Body of pancreas (tissue), 4 donors: ENCODE data around the gene CMTM4. TPM values are rescaled to one million over a fixed set of nuclear protein-coding genes. Genes with fewer than 3 reads are reported as not detected.
A peak's percentile ranks its signal among the peaks of the same experiment; 100 is the strongest.

Experiments used
- ATAC-seq: fragments of 150-250 bp; one replicate; pipeline ENCODE4 v1.9.1; 2016
- DNase-seq, 4 donors: peaks; one replicate each; pipeline ENCODE4 v3.0.0-alpha.2; 2019
- H3K27ac ChIP-seq, 4 donors: fragments of 200-600 bp; sonication (generic); 1 replicate in 3 of 4; 2 replicates in 1 of 4; pipeline versions ENCODE4 v1.5.1 to v1.6.1; 2016 to 2019; ENCODE audit warnings: mild to moderate bottlenecking in 1 of 4, mixed read lengths in 1 of 4, moderate library complexity in 1 of 4
- H3K27me3 ChIP-seq, 2 donors: fragments of 200-600 bp; sonication (generic); one replicate each; pipeline ENCODE4 v1.6.0; 2016; ENCODE audit warnings: mild to moderate bottlenecking in 1 of 2
- H3K36me3 ChIP-seq, 2 donors: fragments of 200-600 bp; sonication (generic); replicated peaks in 1 of 2; 2 replicates each; pipeline ENCODE4 v1.5.1; 2016; ENCODE audit warnings: low read depth in 2 of 2; ENCODE audit not compliant: insufficient read depth in 1 of 2
- H3K4me1 ChIP-seq: fragments of 200-600 bp; sonication (generic); one replicate; pipeline ENCODE4 v1.6.0; 2016
- H3K4me3 ChIP-seq, 2 donors: fragments of 200-600 bp; sonication (generic); 1 replicate in 1 of 2; 2 replicates in 1 of 2; pipeline ENCODE4 v1.5.1; 2016 to 2019
- H3K9me3 ChIP-seq, 3 donors: fragments of 200-600 bp; sonication (generic); 1 replicate in 2 of 3; 2 replicates in 1 of 3; pipeline ENCODE4 v1.5.1; 2016
- CTCF ChIP-seq, 7 experiments: fragments of 450-650 bp in 4 of 7; fragments of 200-600 bp in 3 of 7; sonication (generic) in 3 of 7; IDR thresholded peaks; one replicate each; pipeline ENCODE4 v1.5.1; 2016 to 2019; ENCODE audit warnings: antibody characterized with exemption in 7 of 7
- POLR2A ChIP-seq, 3 donors: fragments of 450-650 bp; IDR thresholded peaks; one replicate each; pipeline ENCODE4 v1.6.1; 2016; ENCODE audit warnings: antibody characterized with exemption in 3 of 3, mild to moderate bottlenecking in 2 of 3
- WGBS, 2 donors: methylation state at CpG; one replicate each; pipeline ENCODE4 v1.1.5; 2017; 5-methylcytosine and 5-hydroxymethylcytosine counted together
- intact Hi-C: fragments of 100-400 bp; cut with DNase I; formaldehyde crosslinking; loops from one replicate; pipeline ENCODE4 v1.15.1; 2023
- total RNA-seq, 2 donors: library from RNA; depleted of rRNA; stranded (reverse); fragments of >200 nt; gene quantifications; one replicate each; pipeline ENCODE4 v1.1.0, GENCODE V29; 2016

Gene CMTM4
- total RNA-seq, 2 donors from 2014 or later: 35.9 to 36.6 TPM

- 66 to 86% methylated on average over 10 of the region's 10 CpGs for WGBS, 2 donors
- Histone ChIP-seq H3K9me3 (no peaks in the 10 kb centered on the region), H3K27ac (no peak overlapping the region), H3K36me3 (no peaks in the 10 kb centered on the region), H3K27me3 (no peaks in the 10 kb centered on the region), H3K4me3 (no peak overlapping the region), H3K4me1 (no peaks in the 10 kb centered on the region)
- TF ChIP-seq CTCF (IDR thresholded peaks at IDR 0.05) (no peak), POLR2A (IDR thresholded peaks at IDR 0.05) (peak in 1 of 3 donors; percentile 7)
- DNase-seq (no peak), ATAC-seq (no peak)
- intact Hi-C loops: no loop called here
These were observed 110.9 kb downstream of the CMTM4 start for GRCh38 chr16:66585481-66586239.

- Histone ChIP-seq H3K9me3 (no peaks in the 10 kb centered on the region), H3K27me3 (no peaks in the 10 kb centered on the region), H3K27ac (no peak overlapping the region), H3K4me1 (no peaks in the 10 kb centered on the region), H3K4me3 (no peak overlapping the region), H3K36me3 (no peaks in the 10 kb centered on the region)
- ATAC-seq (no peak), DNase-seq (no peak)
- intact Hi-C loops: no loop called here
- TF ChIP-seq POLR2A (IDR thresholded peaks at IDR 0.05): no peak
- no peak for TF ChIP-seq CTCF (IDR thresholded peaks at IDR 0.05)
- WGBS, 2 donors: 89 to 92% methylated on average over 3 of the region's 3 CpGs
These were observed 115.1 kb downstream of the CMTM4 start for GRCh38 chr16:66581246-66581952.

- intact Hi-C loops: no loop called here
- WGBS, 2 donors: 88% methylated on average over 4 of the region's 4 CpGs
These were observed 115.8 kb downstream of the CMTM4 start for GRCh38 chr16:66580605-66581209.

More at GRCh38 chr16:66580605-66581209, 115.8 kb downstream of the CMTM4 start:
- Histone ChIP-seq H3K27ac (no peak overlapping the region), H3K36me3 (no peaks in the 10 kb centered on the region), H3K4me3 (no peak overlapping the region), H3K4me1 (no peaks in the 10 kb centered on the region), H3K9me3 (no peaks in the 10 kb centered on the region), H3K27me3 (no peaks in the 10 kb centered on the region)
- ATAC-seq (no peak), DNase-seq (no peak)
- TF ChIP-seq POLR2A (IDR thresholded peaks at IDR 0.05) (no peak), CTCF (IDR thresholded peaks at IDR 0.05) (no peak)
